Psoas muscle (tissue), 8 donors: ENCODE results near the gene PRICKLE4. TPM values are rescaled to one million over a fixed set of nuclear protein-coding genes. Genes with fewer than 3 reads are reported as not detected.

Experiments used
- ATAC-seq, 4 donors: fragments of 200-7000 bp; cut with Tn5 transposase; one replicate each; pipeline ENCODE4 v1.9.1; 2020; ENCODE audit warnings: moderate library complexity in 3 of 4, mild to moderate bottlenecking in 2 of 4
- DNase-seq, 2 donors: peaks; one replicate each; pipeline ENCODE4 v3.0.0-alpha.2; 2020
- H3K27ac ChIP-seq: fragments of 200-600 bp; one replicate; pipeline ENCODE4 v1.8.0; 2022
- H3K27me3 ChIP-seq, 3 donors: fragments of 200-600 bp in 1 of 3; one replicate each; pipeline versions ENCODE4 v1.6.1 to v1.8.0; 2013 to 2022; ENCODE audit warnings: low read length in 2 of 3, mild to moderate bottlenecking in 2 of 3, moderate library complexity in 1 of 3; ENCODE audit not compliant: insufficient read depth in 3 of 3
- H3K36me3 ChIP-seq, 2 donors: fragments of 200-600 bp in 1 of 2; one replicate each; pipeline versions ENCODE4 v1.6.1 to v1.8.0; 2013 to 2022; ENCODE audit warnings: low read depth in 1 of 2, mild to moderate bottlenecking in 1 of 2, moderate library complexity in 1 of 2; ENCODE audit not compliant: insufficient read depth in 1 of 2
- H3K4me1 ChIP-seq: fragments of 200-600 bp; one replicate; pipeline ENCODE4 v1.8.0; 2022
- H3K4me3 ChIP-seq: fragments of 200-600 bp; one replicate; pipeline ENCODE4 v1.8.0; 2022; ENCODE audit warnings: mild to moderate bottlenecking
- H3K9me3 ChIP-seq: fragments of 200-600 bp; one replicate; pipeline ENCODE4 v1.8.0; 2022
- CTCF ChIP-seq: fragments of 200-600 bp; IDR thresholded peaks from one replicate; pipeline ENCODE4 v1.8.0; 2022; ENCODE audit warnings: antibody characterized with exemption
- WGBS, 3 donors: extraction: QIAGEN DNeasy Blood & Tissue Kit; methylation state at CpG; one replicate each; pipeline versions ENCODE4 v1.1.6 to v1.1.7; 2013; 5-methylcytosine and 5-hydroxymethylcytosine counted together
- intact Hi-C, 2 donors: fragments of 100-400 bp; cut with DNase I; formaldehyde crosslinking; loops; one replicate each; pipeline versions ENCODE4 v1.11.0 to v1.14.2; 2022
- polyA plus RNA-seq, 3 donors: library from polyadenylated mRNA; stranded (reverse); fragments of 200-250 nt; gene quantifications; one replicate each; pipeline ENCODE4 v1.2.3, GENCODE V29; 2013
- total RNA-seq, 4 donors: library from RNA; stranded (reverse); fragmentation: NEBNext Ultra II Directional in 2 of 4; extraction: Animal tissue kit (Norgen Biotek cat#: 25700) in 2 of 4; gene quantifications; one replicate each; pipeline versions ENCODE4 v1.2.1 to v1.2.4, GENCODE V29; 2021 to 2023
- donor health status: healthy with polysubstance abuse.
- donor health status: DM: no; HTN: no; CAD: no; lungs with moderate emphysema.
- donor health status: Bipolar disorder and iron deficiency.
- donor health status: healthy.
- donor health status: DM: yes; HTN: yes; CAD: no.
- donor health status: DM: no; HTN: no; CAD: no.
- donor health status: DM: no; HTN: no; CAD: no.
- donor health status: DM: yes; HTN: yes; CAD: no.

Gene PRICKLE4
- total and polyA plus RNA-seq, 7 donors = 0.46 to 0.92 (median 0.70) TPM; not detected in 2

- no peaks in the 10 kb centered on the region for H3K27me3 ChIP-seq
- 68 to 75% (median 71%) methylated on average over 6 of the region's 6 CpGs for WGBS, 3 donors
- intact Hi-C loops = loop anchor here (5.0 to 10.0 kb wide), 2 partner anchors 112 to 259 kb away; partner anchors contain the start of gene USP49 (in 1 of the 2)
- H3K4me3 ChIP-seq = no peak overlapping the region
- no peak for DNase-seq
- no peak overlapping the region for H3K27ac ChIP-seq
- peaks cover 18% of the 10 kb centered on the region for H3K4me1 ChIP-seq
- no peaks in the 10 kb centered on the region for H3K36me3 ChIP-seq
- TF ChIP-seq CTCF = no peak
- no peak for ATAC-seq
- H3K9me3 ChIP-seq = no peaks in the 10 kb centered on the region
These were observed 2.7 kb downstream of the PRICKLE4 start for GRCh38 chr6:41783106-41783780.

- peaks cover 25% of the 10 kb centered on the region for H3K4me1 ChIP-seq
- no peak for DNase-seq
These were observed 4.1 kb downstream of the PRICKLE4 start for GRCh38 chr6:41784581-41785171.

GRCh38 chr6:41785254-41785653 lies 4.7 kb downstream of the PRICKLE4 start:
- H3K27ac ChIP-seq = no peak overlapping the region
- no peak for ATAC-seq

More at GRCh38 chr6:41784581-41785171, 4.1 kb downstream of the PRICKLE4 start:
- Histone ChIP-seq H3K36me3 (peaks cover 3 to 10% of the 10 kb centered on the region in 2 donors), H3K27me3 (no peaks in the 10 kb centered on the region), H3K27ac (no peak overlapping the region), H3K4me3 (no peak overlapping the region), H3K9me3 (no peaks in the 10 kb centered on the region)
- ATAC-seq = no peak
- WGBS, 3 donors = 67 to 75% (median 74%) methylated on average over 5 of the region's 5 CpGs
- intact Hi-C loops = loop anchor here (5.0 to 10.0 kb wide), 2 partner anchors 110 to 258 kb away; partner anchors contain the start of gene USP49 (in 1 of the 2)
- TF ChIP-seq CTCF = no peak

GRCh38 chr6:41785689-41786450 lies 5.3 kb downstream of the PRICKLE4 start:
- DNase-seq (peak; percentile 31 to 60), ATAC-seq (no peak)
- 12 to 19% (median 14%) methylated on average over 27 to 29 of the region's 29 CpGs for WGBS, 3 donors
- peak overlapping the region; percentile 75 for H3K4me3 ChIP-seq
- no peaks in the 10 kb centered on the region for H3K27me3 ChIP-seq
- TF ChIP-seq CTCF = no peak
- no peaks in the 10 kb centered on the region for H3K9me3 ChIP-seq
- H3K27ac ChIP-seq = peak overlapping the region; percentile 85
- intact Hi-C loops = loop anchor here (2.0 to 10.0 kb wide), 2 partner anchors 109 to 135 kb away; partner anchors contain the start of genes BYSL (in 2 of the 2), MED20 (in 2 of the 2) and USP49 (in 1 of the 2)
- H3K4me1 ChIP-seq = peaks cover 32% of the 10 kb centered on the region
- peaks cover 7 to 22% of the 10 kb centered on the region in 2 donors for H3K36me3 ChIP-seq

More at GRCh38 chr6:41785254-41785653, 4.7 kb downstream of the PRICKLE4 start:
- Histone ChIP-seq H3K36me3 (peaks cover 6 to 16% of the 10 kb centered on the region in 2 donors), H3K4me3 (no peak overlapping the region), H3K9me3 (no peaks in the 10 kb centered on the region), H3K27me3 (no peaks in the 10 kb centered on the region), H3K4me1 (peaks cover 26% of the 10 kb centered on the region)
- no peak for TF ChIP-seq CTCF
- DNase-seq = no peak
- intact Hi-C loops = loop anchor here in 1 of 2 donors (10.0 kb wide), 1 partner anchor 110 kb away; the partner anchor contains the start of gene USP49
- WGBS, 3 donors = 81 to 86% (median 83%) methylated on average over 11 of the region's 11 CpGs
